Panc1 (cell line): Measurements from ENCODE around the gene CKAP5.

Experiments
- POLR2AphosphoS5 ChIP-seq: IDR thresholded peaks from 2 replicates; pipeline ENCODE4 v1.6.1; 2012; ENCODE audit warnings: mild to moderate bottlenecking, low read depth, low read length, moderate library complexity
- SIN3A ChIP-seq: IDR thresholded peaks from 2 replicates; pipeline ENCODE4 v1.6.1; 2012; ENCODE audit warnings: low read depth, mild to moderate bottlenecking, low read length, moderate library complexity, borderline replicate concordance; ENCODE audit not compliant: insufficient read depth
- TCF7L2 ChIP-seq: IDR thresholded peaks from 2 replicates; pipeline ENCODE4 v1.6.1; 2011; ENCODE audit warnings: mild to moderate bottlenecking, low read depth, low read length, inconsistent platforms
- TF ChIP-seq, protein P1 (sequence below): fragments of 450-650 bp; IDR thresholded peaks from 2 replicates; pipeline ENCODE4 v1.5.1; 2017; ENCODE audit warnings: mild to moderate bottlenecking
- TF ChIP-seq, protein P2 (sequence below), 2 experiments: IDR thresholded peaks; 2 replicates each; pipeline ENCODE4 v1.6.1; 2011 to 2012; ENCODE audit warnings: low read depth in 2 of 2, control low read depth in 1 of 2, low read length in 1 of 2, mild to moderate bottlenecking in 1 of 2, moderate library complexity in 1 of 2; ENCODE audit not compliant: insufficient read depth in 1 of 2

DNA sequence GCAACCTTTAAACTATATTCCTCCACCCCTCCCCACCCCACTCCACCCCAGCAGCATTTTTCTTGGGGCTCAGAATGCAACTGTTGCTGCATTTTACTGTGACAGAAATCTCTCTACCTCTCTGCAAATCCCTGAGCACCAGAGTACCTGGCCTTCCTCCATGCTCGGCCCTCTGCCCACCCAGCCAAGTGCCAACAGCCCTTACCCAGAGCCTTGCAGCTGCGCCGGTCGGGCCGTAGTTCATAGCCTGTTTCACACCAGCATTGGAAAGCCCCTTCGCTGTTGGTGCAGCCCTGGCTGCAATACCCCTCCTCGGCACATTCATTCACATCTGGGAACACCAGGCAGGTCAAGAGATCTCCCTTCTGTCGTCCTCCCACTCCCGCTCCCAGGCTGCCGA lies 48.9 kb upstream of the CKAP5 start:
- TF ChIP-seq SIN3A (no peak), POLR2AphosphoS5 (no peak), TCF7L2 (no peak)
- TF ChIP-seq, protein P1, sequence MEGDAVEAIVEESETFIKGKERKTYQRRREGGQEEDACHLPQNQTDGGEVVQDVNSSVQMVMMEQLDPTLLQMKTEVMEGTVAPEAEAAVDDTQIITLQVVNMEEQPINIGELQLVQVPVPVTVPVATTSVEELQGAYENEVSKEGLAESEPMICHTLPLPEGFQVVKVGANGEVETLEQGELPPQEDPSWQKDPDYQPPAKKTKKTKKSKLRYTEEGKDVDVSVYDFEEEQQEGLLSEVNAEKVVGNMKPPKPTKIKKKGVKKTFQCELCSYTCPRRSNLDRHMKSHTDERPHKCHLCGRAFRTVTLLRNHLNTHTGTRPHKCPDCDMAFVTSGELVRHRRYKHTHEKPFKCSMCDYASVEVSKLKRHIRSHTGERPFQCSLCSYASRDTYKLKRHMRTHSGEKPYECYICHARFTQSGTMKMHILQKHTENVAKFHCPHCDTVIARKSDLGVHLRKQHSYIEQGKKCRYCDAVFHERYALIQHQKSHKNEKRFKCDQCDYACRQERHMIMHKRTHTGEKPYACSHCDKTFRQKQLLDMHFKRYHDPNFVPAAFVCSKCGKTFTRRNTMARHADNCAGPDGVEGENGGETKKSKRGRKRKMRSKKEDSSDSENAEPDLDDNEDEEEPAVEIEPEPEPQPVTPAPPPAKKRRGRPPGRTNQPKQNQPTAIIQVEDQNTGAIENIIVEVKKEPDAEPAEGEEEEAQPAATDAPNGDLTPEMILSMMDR: no peak
- TF ChIP-seq, protein P2, sequence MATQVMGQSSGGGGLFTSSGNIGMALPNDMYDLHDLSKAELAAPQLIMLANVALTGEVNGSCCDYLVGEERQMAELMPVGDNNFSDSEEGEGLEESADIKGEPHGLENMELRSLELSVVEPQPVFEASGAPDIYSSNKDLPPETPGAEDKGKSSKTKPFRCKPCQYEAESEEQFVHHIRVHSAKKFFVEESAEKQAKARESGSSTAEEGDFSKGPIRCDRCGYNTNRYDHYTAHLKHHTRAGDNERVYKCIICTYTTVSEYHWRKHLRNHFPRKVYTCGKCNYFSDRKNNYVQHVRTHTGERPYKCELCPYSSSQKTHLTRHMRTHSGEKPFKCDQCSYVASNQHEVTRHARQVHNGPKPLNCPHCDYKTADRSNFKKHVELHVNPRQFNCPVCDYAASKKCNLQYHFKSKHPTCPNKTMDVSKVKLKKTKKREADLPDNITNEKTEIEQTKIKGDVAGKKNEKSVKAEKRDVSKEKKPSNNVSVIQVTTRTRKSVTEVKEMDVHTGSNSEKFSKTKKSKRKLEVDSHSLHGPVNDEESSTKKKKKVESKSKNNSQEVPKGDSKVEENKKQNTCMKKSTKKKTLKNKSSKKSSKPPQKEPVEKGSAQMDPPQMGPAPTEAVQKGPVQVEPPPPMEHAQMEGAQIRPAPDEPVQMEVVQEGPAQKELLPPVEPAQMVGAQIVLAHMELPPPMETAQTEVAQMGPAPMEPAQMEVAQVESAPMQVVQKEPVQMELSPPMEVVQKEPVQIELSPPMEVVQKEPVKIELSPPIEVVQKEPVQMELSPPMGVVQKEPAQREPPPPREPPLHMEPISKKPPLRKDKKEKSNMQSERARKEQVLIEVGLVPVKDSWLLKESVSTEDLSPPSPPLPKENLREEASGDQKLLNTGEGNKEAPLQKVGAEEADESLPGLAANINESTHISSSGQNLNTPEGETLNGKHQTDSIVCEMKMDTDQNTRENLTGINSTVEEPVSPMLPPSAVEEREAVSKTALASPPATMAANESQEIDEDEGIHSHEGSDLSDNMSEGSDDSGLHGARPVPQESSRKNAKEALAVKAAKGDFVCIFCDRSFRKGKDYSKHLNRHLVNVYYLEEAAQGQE (IDR thresholded peaks at IDR 0.05; ENCODE audit: insufficient read depth in 1 of 2, low read depth in 2 of 2, low read length in 1 of 2): no peak
